Measurements from ENCODE around the gene BAIAP2L1. TPM values are rescaled to one million over a fixed set of nuclear protein-coding genes. Genes with fewer than 3 reads are reported as not detected.
"Not testable (repeated sequence)": the region's sequence is repeated elsewhere in the genome, so short reads cannot be mapped to it uniquely, and the experiment has no call there.

The BAIAP2L1 gene
- total and polyA plus RNA-seq, 12 donors, result 16.9 to 49.0 (median 24.3) TPM

GRCh38 chr7:98387544-98388226 is 13.2 kb downstream of the BAIAP2L1 start:
- Histone ChIP-seq H3K9me3 (replicated peaks in 1 of 3) (no peaks in the 10 kb centered on the region), H3K27ac (no peak overlapping the region), H3K27me3 (no peaks in the 10 kb centered on the region), H3K36me3 (replicated peaks in 1 of 2) (no peaks in the 10 kb centered on the region), H3K4me1 (replicated peaks in 1 of 2) (no peaks in the 10 kb centered on the region), H3K4me3 (no peak overlapping the region)
- intact Hi-C loops (cut with DNase I), result no loop called here
- TF ChIP-seq CTCF (IDR thresholded peaks at IDR 0.05) (no peak), POLR2A (IDR thresholded peaks at IDR 0.05) (no peak)
- no peak for DNase-seq
- WGBS, 4 donors, result 92 to 94% (median 92%) methylated on average over 9 of the region's 9 CpGs

GRCh38 chr7:98387131-98387530 is 13.8 kb downstream of the BAIAP2L1 start:
- WGBS, 4 donors, result 80 to 95% (median 82%) methylated on average over 7 to 8 of the region's 8 CpGs
- no peak for TF ChIP-seq POLR2A (IDR thresholded peaks at IDR 0.05)
- no peak for TF ChIP-seq CTCF (IDR thresholded peaks at IDR 0.05)
- no peak overlapping the region for H3K4me3 ChIP-seq
- no peaks in the 10 kb centered on the region for H3K27me3 ChIP-seq
- no peak for DNase-seq
- H3K9me3 ChIP-seq (replicated peaks in 1 of 3), result no peaks in the 10 kb centered on the region
- no peaks in the 10 kb centered on the region for H3K36me3 ChIP-seq (replicated peaks in 1 of 2)
- H3K4me1 ChIP-seq (replicated peaks in 1 of 2), result no peaks in the 10 kb centered on the region
- H3K27ac ChIP-seq, result no peak overlapping the region
- intact Hi-C loops (cut with DNase I), result no loop called here

- H3K4me1 ChIP-seq (replicated peaks in 1 of 2); intact Hi-C loops (cut with DNase I); H3K36me3 ChIP-seq (replicated peaks in 1 of 2); H3K9me3 ChIP-seq (replicated peaks in 1 of 3); DNase-seq; H3K27me3 ChIP-seq; H3K27ac ChIP-seq; H3K4me3 ChIP-seq: not testable (repeated sequence)
- 85 to 95% (median 94%) methylated on average over 3 to 5 of the region's 5 CpGs for WGBS, 4 donors
Measured at GRCh38 chr7:98385532-98385931, 15.4 kb downstream of the BAIAP2L1 start.

DNA sequence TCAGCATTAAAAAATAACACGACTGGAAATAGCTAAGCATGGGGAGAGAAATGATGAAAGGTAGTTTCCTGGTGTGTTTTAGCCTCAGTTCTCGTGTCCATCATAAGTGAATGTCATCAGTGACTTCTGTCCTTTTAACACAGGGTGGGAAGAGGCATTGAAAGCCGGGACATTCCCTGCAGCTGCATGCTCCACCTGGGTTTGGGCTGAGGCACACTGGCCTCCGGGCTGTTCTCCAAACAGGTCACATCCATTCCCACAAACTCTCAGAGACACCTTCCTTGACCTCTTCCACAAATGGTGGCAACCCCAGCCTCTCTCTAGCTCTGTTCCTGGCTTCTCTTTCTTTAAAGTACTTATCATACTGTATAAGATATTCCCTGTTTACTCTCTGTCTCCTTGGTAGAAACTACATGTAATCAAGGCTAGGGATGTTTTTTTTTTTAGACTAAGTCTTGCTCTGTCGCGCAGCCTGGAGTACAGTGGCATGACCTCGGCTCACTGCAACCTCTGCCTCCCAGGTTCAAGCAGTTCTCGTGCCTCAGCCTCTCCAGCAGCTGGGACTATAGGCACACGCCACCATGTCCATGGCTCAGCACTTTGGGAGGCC is 22.6 kb downstream of the BAIAP2L1 start:
- intact Hi-C loops (cut with DNase I), result no loop called here
- H3K4me3 ChIP-seq, result no peak overlapping the region
- no peak overlapping the region for H3K27ac ChIP-seq
- no peaks in the 10 kb centered on the region for H3K36me3 ChIP-seq (replicated peaks in 1 of 2)
- DNase-seq, result no peak
- no peak for TF ChIP-seq POLR2A (IDR thresholded peaks at IDR 0.05)
- WGBS, 4 donors, result 49 to 55% (median 53%) methylated on average over 9 of the region's 9 CpGs
- H3K9me3 ChIP-seq (replicated peaks in 1 of 3), result no peaks in the 10 kb centered on the region
- peaks cover 3% of the 10 kb centered on the region in 2 donors for H3K4me1 ChIP-seq (replicated peaks in 1 of 2)
- H3K27me3 ChIP-seq, result no peaks in the 10 kb centered on the region

- WGBS, 4 donors, result 96 to 100% (median 99%) methylated on average over 3 to 6 of the region's 6 CpGs
- intact Hi-C loops (cut with DNase I), result no loop called here
- no peaks in the 10 kb centered on the region for H3K27me3 ChIP-seq
- peaks cover 4 to 6% of the 10 kb centered on the region in 2 donors for H3K4me1 ChIP-seq (replicated peaks in 1 of 2)
- TF ChIP-seq POLR2A (IDR thresholded peaks at IDR 0.05), result no peak
- TF ChIP-seq CTCF (IDR thresholded peaks at IDR 0.05), result no peak
- no peaks in the 10 kb centered on the region for H3K36me3 ChIP-seq (replicated peaks in 1 of 2)
- no peaks in the 10 kb centered on the region for H3K9me3 ChIP-seq (replicated peaks in 1 of 3)
- no peak overlapping the region for H3K4me3 ChIP-seq
- H3K27ac ChIP-seq, result no peak overlapping the region
- DNase-seq, result no peak
Measured at GRCh38 chr7:98376711-98377110, 24.2 kb downstream of the BAIAP2L1 start.

Measured in adrenal gland (tissue), 12 donors.